HPDE6-E6E7 (cell line): ENCODE results near the gene BCL7A.

Experiments
- DNase-seq: peaks from one replicate; pipeline ENCODE4 v3.0.0; 2011; ENCODE audit warnings: missing footprints; ENCODE audit errors: extremely low spot score

Gene BCL7A

GRCh38 chr12:121996945-121997612 is 24.6 kb upstream of the BCL7A start:
- no peak for DNase-seq

- DNase-seq = peak; percentile 94
Observed at GRCh38 chr12:122001466-122002209, 20.0 kb upstream of the BCL7A start.

- no peak for DNase-seq
Observed at GRCh38 chr12:122003651-122004611, 17.8 kb upstream of the BCL7A start.

GRCh38 chr12:122004633-122005071 is 17.0 kb upstream of the BCL7A start:
- no peak for DNase-seq

GRCh38 chr12:122005252-122005776 is 16.4 kb upstream of the BCL7A start:
- DNase-seq = no peak

- no peak for DNase-seq
Observed at GRCh38 chr12:122006186-122006926, 15.3 kb upstream of the BCL7A start.

GRCh38 chr12:122009741-122010140 is 11.9 kb upstream of the BCL7A start:
- DNase-seq = no peak

- DNase-seq = no peak
Observed at GRCh38 chr12:122012184-122012583, 9.5 kb upstream of the BCL7A start.

- no peak for DNase-seq
Observed at GRCh38 chr12:122013136-122013535, 8.5 kb upstream of the BCL7A start.

- no peak for DNase-seq
Observed at GRCh38 chr12:122013791-122014590, 7.7 kb upstream of the BCL7A start.

GRCh38 chr12:122014781-122015180 is 6.9 kb upstream of the BCL7A start:
- no peak for DNase-seq

GRCh38 chr12:122018457-122018856 is 3.2 kb upstream of the BCL7A start:
- DNase-seq = no peak

GRCh38 chr12:122018937-122019336 is 2.7 kb upstream of the BCL7A start:
- no peak for DNase-seq

GRCh38 chr12:122020795-122021192 is 890 bp upstream of the BCL7A start:
- DNase-seq = no peak

- no peak for DNase-seq
Observed at GRCh38 chr12:122021193-122021821, 377 bp upstream of the BCL7A start.

GRCh38 chr12:122022393-122023338 is 982 bp downstream of the BCL7A start:
- peak; percentile 17 for DNase-seq

- peak; percentile 63 for DNase-seq
Observed at GRCh38 chr12:122023339-122024131, 1.9 kb downstream of the BCL7A start.
